Measurements from ENCODE around the gene BHLHE40.

The BHLHE40 gene

GRCh38 chr3:4972652-4973643 is 6.3 kb upstream of the BHLHE40 start:
- Histone ChIP-seq H3K27ac (ENCODE audit: low read length, poor library complexity, severe bottlenecking) (no peak overlapping the region), H3K79me1 (replicated peaks; ENCODE audit: low read length, poor library complexity, severe bottlenecking) (peaks cover 1% of the 10 kb centered on the region), H3K27me3 (ENCODE audit: control insufficient read depth in 1 of 2, insufficient read depth in 1 of 2, low read length in 2 of 2) (no peaks in the 10 kb centered on the region), H3K4me3 (ENCODE audit: insufficient read depth in 1 of 2, low read depth in 1 of 2, low read length in 2 of 2) (no peak overlapping the region), H3K4me1 (ENCODE audit: control insufficient read depth, insufficient read depth, low read depth, low read length) (peaks cover 9% of the 10 kb centered on the region), H3K18ac (ENCODE audit: low read depth in 1 of 2, low read length in 2 of 2) (no peak overlapping the region), H4K91ac (ENCODE audit: low read length) (no peak overlapping the region), H3K4ac (ENCODE audit: low read depth in 1 of 2, low read length in 2 of 2) (no peak overlapping the region), H2BK12ac (ENCODE audit: low read length in 2 of 2) (no peak overlapping the region), H2BK120ac (ENCODE audit: low read depth, low read length) (no peak overlapping the region), H2AFZ (ENCODE audit: low read depth, low read length) (no peak overlapping the region), H2BK15ac (ENCODE audit: low read depth, poor library complexity, severe bottlenecking) (no peak overlapping the region), H3K14ac (ENCODE audit: low read length in 2 of 2) (no peak overlapping the region), H2BK5ac (ENCODE audit: low read depth, low read length, poor library complexity, severe bottlenecking) (no peak overlapping the region), H3K23ac (ENCODE audit: low read length in 2 of 2) (no peak overlapping the region), H3K4me2 (ENCODE audit: low read length, poor library complexity, severe bottlenecking) (no peak overlapping the region), H4K8ac (ENCODE audit: low read length) (no peak overlapping the region), H3K9ac (ENCODE audit: low read length) (no peak overlapping the region), H3K36me3 (ENCODE audit: control insufficient read depth in 1 of 2, insufficient read depth in 2 of 2, low read depth in 1 of 2, low read length in 2 of 2) (no peaks in the 10 kb centered on the region), H3K9me3 (ENCODE audit: control insufficient read depth, low read length) (no peaks in the 10 kb centered on the region), H2AK5ac (ENCODE audit: low read length, severe bottlenecking) (no peak overlapping the region)
- no peak for DNase-seq
- 95% methylated on average over 4 of the region's 9 CpGs for WGBS

DNA sequence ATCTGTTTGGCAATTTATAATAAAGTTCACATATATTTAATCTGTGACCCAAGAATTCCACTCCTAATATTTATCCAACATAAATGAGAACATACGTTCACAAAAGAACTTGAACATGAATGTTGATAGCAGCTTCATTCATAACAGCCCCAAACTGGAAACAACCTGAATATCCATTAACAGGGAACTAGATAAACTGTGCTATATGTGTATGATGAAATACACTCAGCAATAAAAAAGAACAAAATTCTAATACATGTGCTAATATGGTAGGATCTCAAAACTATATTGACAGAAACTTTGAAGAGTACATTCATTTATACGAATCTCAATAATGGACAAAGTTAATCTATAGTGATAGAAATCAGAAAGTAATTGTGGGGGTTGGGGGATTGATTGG is 5.1 kb upstream of the BHLHE40 start:
- Histone ChIP-seq H3K9ac (ENCODE audit: low read length) (no peak overlapping the region), H3K79me1 (replicated peaks; ENCODE audit: low read length, poor library complexity, severe bottlenecking) (peaks cover 1% of the 10 kb centered on the region), H2BK12ac (ENCODE audit: low read length in 2 of 2) (no peak overlapping the region), H3K23ac (ENCODE audit: low read length in 2 of 2) (no peak overlapping the region), H3K27me3 (ENCODE audit: control insufficient read depth in 1 of 2, insufficient read depth in 1 of 2, low read length in 2 of 2) (no peaks in the 10 kb centered on the region), H3K9me3 (ENCODE audit: control insufficient read depth, low read length) (no peaks in the 10 kb centered on the region), H3K27ac (ENCODE audit: low read length, poor library complexity, severe bottlenecking) (no peak overlapping the region), H3K36me3 (ENCODE audit: control insufficient read depth in 1 of 2, insufficient read depth in 2 of 2, low read depth in 1 of 2, low read length in 2 of 2) (no peaks in the 10 kb centered on the region), H3K4ac (ENCODE audit: low read depth in 1 of 2, low read length in 2 of 2) (no peak overlapping the region), H3K4me1 (ENCODE audit: control insufficient read depth, insufficient read depth, low read depth, low read length) (peaks cover 10% of the 10 kb centered on the region), H2BK5ac (ENCODE audit: low read depth, low read length, poor library complexity, severe bottlenecking) (no peak overlapping the region), H3K4me3 (ENCODE audit: insufficient read depth in 1 of 2, low read depth in 1 of 2, low read length in 2 of 2) (no peak overlapping the region), H2BK15ac (ENCODE audit: low read depth, poor library complexity, severe bottlenecking) (no peak overlapping the region), H4K91ac (ENCODE audit: low read length) (no peak overlapping the region), H2AK5ac (ENCODE audit: low read length, severe bottlenecking) (no peak overlapping the region), H3K4me2 (ENCODE audit: low read length, poor library complexity, severe bottlenecking) (no peak overlapping the region), H2AFZ (ENCODE audit: low read depth, low read length) (no peak overlapping the region), H4K8ac (ENCODE audit: low read length) (no peak overlapping the region), H3K14ac (ENCODE audit: low read length in 2 of 2) (no peak overlapping the region), H3K18ac (ENCODE audit: low read depth in 1 of 2, low read length in 2 of 2) (no peak overlapping the region), H2BK120ac (ENCODE audit: low read depth, low read length) (no peak overlapping the region)
- DNase-seq = no peak
- WGBS = 100% methylated on average over 1 of the region's 2 CpGs

DNA sequence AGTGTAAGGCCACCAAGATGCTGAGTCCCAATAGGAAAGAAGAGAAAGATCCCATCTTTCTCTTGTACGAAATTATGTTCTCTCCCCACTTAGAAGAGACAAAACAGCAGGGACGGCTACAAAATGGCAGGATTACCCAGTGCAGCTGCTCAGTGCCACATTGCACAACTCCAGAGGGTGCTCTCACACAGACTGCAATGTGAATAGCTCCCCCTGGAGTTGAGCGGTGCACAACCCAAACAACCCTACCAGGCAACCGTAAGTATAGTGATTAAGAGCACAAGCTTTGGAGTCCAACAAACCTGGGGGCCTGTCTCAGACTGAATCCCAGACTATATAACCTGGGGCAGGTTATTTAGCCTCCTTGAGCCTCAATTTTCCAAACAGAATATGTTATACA is 3.1 kb upstream of the BHLHE40 start:
- Histone ChIP-seq H3K4me2 (ENCODE audit: low read length, poor library complexity, severe bottlenecking) (no peak overlapping the region), H3K4me3 (ENCODE audit: insufficient read depth in 1 of 2, low read depth in 1 of 2, low read length in 2 of 2) (no peak overlapping the region), H3K27me3 (ENCODE audit: control insufficient read depth in 1 of 2, insufficient read depth in 1 of 2, low read length in 2 of 2) (no peaks in the 10 kb centered on the region), H3K9me3 (ENCODE audit: control insufficient read depth, low read length) (no peaks in the 10 kb centered on the region), H3K14ac (ENCODE audit: low read length in 2 of 2) (no peak overlapping the region), H3K79me1 (replicated peaks; ENCODE audit: low read length, poor library complexity, severe bottlenecking) (peaks cover 4% of the 10 kb centered on the region), H3K9ac (ENCODE audit: low read length) (peak overlapping the region; percentile 96), H3K23ac (ENCODE audit: low read length in 2 of 2) (no peak overlapping the region), H3K4me1 (ENCODE audit: control insufficient read depth, insufficient read depth, low read depth, low read length) (peaks cover 10% of the 10 kb centered on the region), H3K36me3 (ENCODE audit: control insufficient read depth in 1 of 2, insufficient read depth in 2 of 2, low read depth in 1 of 2, low read length in 2 of 2) (peaks cover 0 to 3% of the 10 kb centered on the region in 2 experiments), H4K8ac (ENCODE audit: low read length) (no peak overlapping the region), H3K18ac (ENCODE audit: low read depth in 1 of 2, low read length in 2 of 2) (no peak overlapping the region), H2BK15ac (ENCODE audit: low read depth, poor library complexity, severe bottlenecking) (no peak overlapping the region), H4K91ac (ENCODE audit: low read length) (no peak overlapping the region), H2BK12ac (ENCODE audit: low read length in 2 of 2) (no peak overlapping the region), H2AK5ac (ENCODE audit: low read length, severe bottlenecking) (peak overlapping the region; percentile 9), H3K27ac (ENCODE audit: low read length, poor library complexity, severe bottlenecking) (no peak overlapping the region), H2BK120ac (ENCODE audit: low read depth, low read length) (no peak overlapping the region), H2AFZ (ENCODE audit: low read depth, low read length) (no peak overlapping the region), H2BK5ac (ENCODE audit: low read depth, low read length, poor library complexity, severe bottlenecking) (no peak overlapping the region), H3K4ac (ENCODE audit: low read depth in 1 of 2, low read length in 2 of 2) (peak overlapping the region in 1 of 2 experiments; percentile 61)
- 55% methylated on average over 4 of the region's 4 CpGs for WGBS
- peak; percentile 78 for DNase-seq

Data from mesenchymal stem cell (in vitro differentiated cells and primary cell).